ENCODE results near the gene MELK. TPM values are rescaled to one million over a fixed set of nuclear protein-coding genes. Genes with fewer than 3 reads are reported as not detected.

The MELK gene
- total and polyA plus RNA-seq, 2 of the 4 experiments (the other 2 are of a cell fraction), result 20.8 to 27.4 TPM

DNA sequence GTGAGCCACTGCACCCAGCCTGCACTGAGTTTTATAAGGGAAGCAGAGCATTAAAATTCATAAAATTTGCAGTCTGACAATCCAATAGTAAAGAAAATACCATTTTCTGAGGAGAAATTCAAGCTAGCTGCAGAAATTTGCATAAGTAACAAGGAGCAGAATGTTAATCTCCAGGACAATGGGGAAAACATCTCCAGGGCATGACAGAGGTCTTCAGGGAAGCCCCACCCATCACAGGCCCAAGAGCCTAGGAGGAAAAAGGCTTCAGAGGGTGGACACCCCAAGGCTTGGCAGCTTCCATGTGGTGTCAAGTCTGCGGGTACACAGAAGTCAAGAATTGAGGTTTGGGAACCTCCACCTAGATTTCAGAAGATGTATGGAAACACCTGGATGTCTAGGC, 37.6 kb upstream of the MELK start:
- intact Hi-C loops (cut with micrococcal nuclease), result loop anchor here (5.0 kb wide), 1 partner anchor 33 kb away; no protein-coding TSS in a partner anchor
- TF ChIP-seq CEBPB (IDR thresholded peaks at IDR 0.05; ENCODE audit: low read depth, low read length) (no peak), MXI1 (IDR thresholded peaks at IDR 0.05; ENCODE audit: borderline replicate concordance, low read depth, low read length) (no peak), POLR2A (IDR thresholded peaks at IDR 0.05; ENCODE audit: low read depth, low read length) (no peak), RAD21 (IDR thresholded peaks at IDR 0.05; ENCODE audit: low read length) (no peak), RCOR1 (IDR thresholded peaks at IDR 0.05; ENCODE audit: insufficient replicate concordance, low read length) (no peak), MAZ (IDR thresholded peaks at IDR 0.05; ENCODE audit: borderline replicate concordance, low read depth, low read length) (no peak), FOS (IDR thresholded peaks at IDR 0.05; ENCODE audit: low read depth, low read length) (no peak), SMC3 (IDR thresholded peaks at IDR 0.05; ENCODE audit: low read depth, low read length) (no peak), CHD1 (IDR thresholded peaks at IDR 0.05; ENCODE audit: low read depth, low read length) (no peak)
- TF ChIP-seq, protein P1, sequence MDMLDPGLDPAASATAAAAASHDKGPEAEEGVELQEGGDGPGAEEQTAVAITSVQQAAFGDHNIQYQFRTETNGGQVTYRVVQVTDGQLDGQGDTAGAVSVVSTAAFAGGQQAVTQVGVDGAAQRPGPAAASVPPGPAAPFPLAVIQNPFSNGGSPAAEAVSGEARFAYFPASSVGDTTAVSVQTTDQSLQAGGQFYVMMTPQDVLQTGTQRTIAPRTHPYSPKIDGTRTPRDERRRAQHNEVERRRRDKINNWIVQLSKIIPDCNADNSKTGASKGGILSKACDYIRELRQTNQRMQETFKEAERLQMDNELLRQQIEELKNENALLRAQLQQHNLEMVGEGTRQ (IDR thresholded peaks at IDR 0.05; ENCODE audit: low read depth, low read length), result no peak
- TF ChIP-seq, protein P2, sequence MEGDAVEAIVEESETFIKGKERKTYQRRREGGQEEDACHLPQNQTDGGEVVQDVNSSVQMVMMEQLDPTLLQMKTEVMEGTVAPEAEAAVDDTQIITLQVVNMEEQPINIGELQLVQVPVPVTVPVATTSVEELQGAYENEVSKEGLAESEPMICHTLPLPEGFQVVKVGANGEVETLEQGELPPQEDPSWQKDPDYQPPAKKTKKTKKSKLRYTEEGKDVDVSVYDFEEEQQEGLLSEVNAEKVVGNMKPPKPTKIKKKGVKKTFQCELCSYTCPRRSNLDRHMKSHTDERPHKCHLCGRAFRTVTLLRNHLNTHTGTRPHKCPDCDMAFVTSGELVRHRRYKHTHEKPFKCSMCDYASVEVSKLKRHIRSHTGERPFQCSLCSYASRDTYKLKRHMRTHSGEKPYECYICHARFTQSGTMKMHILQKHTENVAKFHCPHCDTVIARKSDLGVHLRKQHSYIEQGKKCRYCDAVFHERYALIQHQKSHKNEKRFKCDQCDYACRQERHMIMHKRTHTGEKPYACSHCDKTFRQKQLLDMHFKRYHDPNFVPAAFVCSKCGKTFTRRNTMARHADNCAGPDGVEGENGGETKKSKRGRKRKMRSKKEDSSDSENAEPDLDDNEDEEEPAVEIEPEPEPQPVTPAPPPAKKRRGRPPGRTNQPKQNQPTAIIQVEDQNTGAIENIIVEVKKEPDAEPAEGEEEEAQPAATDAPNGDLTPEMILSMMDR (conservative IDR thresholded peaks at IDR 0.05; ENCODE audit: low read depth, low read length), result no peak
- TF ChIP-seq, protein P3, sequence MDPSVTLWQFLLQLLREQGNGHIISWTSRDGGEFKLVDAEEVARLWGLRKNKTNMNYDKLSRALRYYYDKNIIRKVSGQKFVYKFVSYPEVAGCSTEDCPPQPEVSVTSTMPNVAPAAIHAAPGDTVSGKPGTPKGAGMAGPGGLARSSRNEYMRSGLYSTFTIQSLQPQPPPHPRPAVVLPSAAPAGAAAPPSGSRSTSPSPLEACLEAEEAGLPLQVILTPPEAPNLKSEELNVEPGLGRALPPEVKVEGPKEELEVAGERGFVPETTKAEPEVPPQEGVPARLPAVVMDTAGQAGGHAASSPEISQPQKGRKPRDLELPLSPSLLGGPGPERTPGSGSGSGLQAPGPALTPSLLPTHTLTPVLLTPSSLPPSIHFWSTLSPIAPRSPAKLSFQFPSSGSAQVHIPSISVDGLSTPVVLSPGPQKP (IDR thresholded peaks at IDR 0.05; ENCODE audit: borderline replicate concordance, low read depth, low read length), result no peak
- CTCF ChIA-PET, result interaction anchor here (0.6 kb wide), 1 partner anchor 239 kb away, joined by 3 read pairs; no protein-coding TSS in a partner anchor

More for the DNA sequence above, 37.6 kb upstream of the MELK start:
- H4K8ac ChIP-seq (ENCODE audit: low read depth in 2 of 2, low read length in 2 of 2), result no peak overlapping the region
- no peak overlapping the region for H2BK20ac ChIP-seq (ENCODE audit: low read depth, low read length)
- 100% methylated on average over 1 of the region's 1 CpG; no CpG with 5 or more reads in 1 of the 2 experiments for WGBS, 2 experiments (ENCODE audit: extremely low coverage in 2 of 2, insufficient read length in 1 of 2)
- in situ Hi-C loops (cut with MboI; ENCODE audit: low sequenced_read_pairs) (no loop called here), dilution Hi-C loops (cut with HindIII; ENCODE audit: low sequenced_read_pairs, unreplicated experiment) (no loop called here)
- no peaks in the 10 kb centered on the region for H4K20me1 ChIP-seq (ENCODE audit: insufficient read depth, low read length)
- no peak overlapping the region for H3K27ac ChIP-seq (ENCODE audit: insufficient read depth, low read length)
- POLR2A ChIA-PET (ENCODE audit: unreplicated experiment), result no interaction called here
- no peak overlapping the region for H2BK5ac ChIP-seq (ENCODE audit: low read depth, low read length, poor library complexity, severe bottlenecking)
- no peak overlapping the region for H3K14ac ChIP-seq (replicated peaks; ENCODE audit: low read depth, low read length)
- no peaks in the 10 kb centered on the region for H3K9me3 ChIP-seq (ENCODE audit: control insufficient read depth, insufficient read depth, low read length)
- peaks cover 12% of the 10 kb centered on the region for H3K27me3 ChIP-seq (ENCODE audit: control insufficient read depth, insufficient read depth, low read length)
- H3K4me1 ChIP-seq (ENCODE audit: control insufficient read depth, insufficient read depth, low read length), result no peaks in the 10 kb centered on the region
- ATAC-seq (ENCODE audit: low read depth), result no peak
- no peak overlapping the region for H3K18ac ChIP-seq (ENCODE audit: low read depth, low read length)
- H2BK15ac ChIP-seq (ENCODE audit: low read depth, low read length), result no peak overlapping the region
- no peak overlapping the region for H3K4me2 ChIP-seq (ENCODE audit: low read depth, low read length)
- H3K79me1 ChIP-seq (ENCODE audit: low read depth in 1 of 2, low read length in 2 of 2), result no peaks in the 10 kb centered on the region
- BruUV-seq (replicated peaks), result no TSS peak
- no peak overlapping the region for H3K4ac ChIP-seq (ENCODE audit: low read depth, low read length)
- H3K4me3 ChIP-seq (ENCODE audit: insufficient read depth, low read depth, low read length), result no peak overlapping the region
- no peak for DNase-seq
- H2AFZ ChIP-seq (replicated peaks; ENCODE audit: low read length, poor library complexity), result no peak overlapping the region
- H2BK120ac ChIP-seq (ENCODE audit: low read depth, low read length), result no peak overlapping the region
- no peak overlapping the region for H3K23ac ChIP-seq (ENCODE audit: low read depth, low read length)
- no peak overlapping the region for H2AK9ac ChIP-seq (replicated peaks; ENCODE audit: low read depth, low read length, poor library complexity)
- H4K5ac ChIP-seq (ENCODE audit: low read depth, low read length), result no peak overlapping the region
- H3K9me1 ChIP-seq (ENCODE audit: insufficient read depth, low read length), result no peaks in the 10 kb centered on the region
- H3K9ac ChIP-seq (ENCODE audit: low read depth, low read length), result no peak overlapping the region
- H2AK5ac ChIP-seq (ENCODE audit: low read depth, low read length), result no peak overlapping the region
- no peaks in the 10 kb centered on the region for H3K36me3 ChIP-seq (ENCODE audit: control insufficient read depth, insufficient read depth, low read length)
- H4K91ac ChIP-seq (ENCODE audit: insufficient read depth, low read depth, low read length), result no peak overlapping the region
- H3K56ac ChIP-seq (ENCODE audit: extremely low read depth, insufficient read depth, low read length), result no peak overlapping the region
